DOHH2 (cell line): Measurements from ENCODE around the gene IGF2BP2.

ENCODE experiments used
- H3F3A ChIP-seq: fragments of 200-600 bp; sonication (generic), shearing (Covaris generic); 2 replicates; pipeline ENCODE4 v1.6.0; 2016; ENCODE audit warnings: antibody characterized with exemption, mild to moderate bottlenecking; ENCODE audit not compliant: control insufficient read depth, insufficient read depth
- H3K27ac ChIP-seq: fragments of 200-600 bp; sonication (generic); 2 replicates; pipeline ENCODE4 v1.5.1; 2014; ENCODE audit warnings: low read depth, mild to moderate bottlenecking, low read length, moderate library complexity
- H3K27me3 ChIP-seq: fragments of 200-600 bp; sonication (generic); 2 replicates; pipeline ENCODE4 v1.6.1; 2014; ENCODE audit warnings: mild to moderate bottlenecking, low read length, mixed read lengths; ENCODE audit not compliant: control insufficient read depth
- H3K36me3 ChIP-seq: fragments of 200-600 bp; sonication (generic); 2 replicates; pipeline ENCODE4 v1.6.1; 2014; ENCODE audit warnings: mild to moderate bottlenecking, low read length, moderate library complexity, mixed read lengths; ENCODE audit not compliant: control insufficient read depth
- H3K4me1 ChIP-seq: fragments of 200-600 bp; sonication (generic); 2 replicates; pipeline ENCODE4 v1.6.1; 2014; ENCODE audit warnings: mild to moderate bottlenecking, low read length, mixed read lengths; ENCODE audit not compliant: control insufficient read depth
- H3K4me2 ChIP-seq: fragments of 200-600 bp; sonication (generic); 2 replicates; pipeline ENCODE4 v1.6.0; 2014; ENCODE audit warnings: mild to moderate bottlenecking, low read length, moderate library complexity
- H3K4me3 ChIP-seq: fragments of 200-600 bp; sonication (generic); 2 replicates; pipeline ENCODE4 v1.5.1; 2014; ENCODE audit warnings: mild to moderate bottlenecking, low read length, mixed read lengths
- H3K79me2 ChIP-seq: fragments of 200-600 bp; sonication (generic); 2 replicates; pipeline ENCODE4 v1.6.1; 2014; ENCODE audit warnings: mild to moderate bottlenecking, low read length, mixed read lengths; ENCODE audit not compliant: control insufficient read depth
- H3K9me2 ChIP-seq: fragments of 200-600 bp; sonication (generic); replicated peaks from 2 replicates; pipeline ENCODE4 v1.6.1; 2014; ENCODE audit warnings: mild to moderate bottlenecking, low read length, mixed read lengths; ENCODE audit not compliant: control insufficient read depth
- H3K9me3 ChIP-seq: fragments of 200-600 bp; sonication (generic); 2 replicates; pipeline ENCODE4 v1.6.1; 2014; ENCODE audit warnings: antibody characterized with exemption, low read length, mixed read lengths; ENCODE audit not compliant: control insufficient read depth, insufficient read depth
- H4K20me1 ChIP-seq: fragments of 200-600 bp; sonication (generic); 2 replicates; pipeline ENCODE4 v1.6.0; 2014; ENCODE audit warnings: low read depth, mild to moderate bottlenecking, antibody characterized with exemption, low read length, moderate library complexity; ENCODE audit not compliant: control insufficient read depth, insufficient read depth
- CTCF ChIP-seq: fragments of 200-600 bp; sonication (generic); IDR thresholded peaks from one replicate; pipeline ENCODE4 v1.5.1; 2014; ENCODE audit warnings: antibody characterized with exemption, mild to moderate bottlenecking, low read depth, low read length; ENCODE audit not compliant: poor library complexity, severe bottlenecking
- EZH2phosphoT487 ChIP-seq: fragments of 200-600 bp; sonication (generic); IDR thresholded peaks from 2 replicates; pipeline ENCODE4 v1.6.1; 2017; ENCODE audit warnings: borderline replicate concordance, mild to moderate bottlenecking, antibody characterized with exemption, low read length, moderate library complexity, mixed read lengths

IGF2BP2 gene

GRCh38 chr3:185737740-185738680, 86.8 kb downstream of the IGF2BP2 start:
- Histone ChIP-seq H3K4me2 (no peak overlapping the region), H3K27me3 (no peaks in the 10 kb centered on the region), H3K79me2 (no peaks in the 10 kb centered on the region), H3K27ac (no peak overlapping the region), H3F3A (0 out of 2 replicates have a peak, but pooled peaks cover 3% of the 10 kb centered on the region), H3K9me2 (no peaks in the 10 kb centered on the region), H3K4me3 (no peak overlapping the region), H3K36me3 (no peaks in the 10 kb centered on the region), H3K9me3 (no peaks in the 10 kb centered on the region), H3K4me1 (peaks cover 56% of the 10 kb centered on the region), H4K20me1 (no peaks in the 10 kb centered on the region)
- TF ChIP-seq EZH2phosphoT487 (no peak), CTCF (no peak)

GRCh38 chr3:185737020-185737419, 87.8 kb downstream of the IGF2BP2 start:
- Histone ChIP-seq H3K4me2 (no peak overlapping the region), H3K4me1 (peaks cover 56% of the 10 kb centered on the region), H3F3A (0 out of 2 replicates have a peak, but pooled peaks cover 3% of the 10 kb centered on the region)

GRCh38 chr3:185734725-185735096, 90.1 kb downstream of the IGF2BP2 start:
- H3K4me2 ChIP-seq = no peak overlapping the region
- H3K4me3 ChIP-seq = no peak overlapping the region
- H3K9me3 ChIP-seq = no peaks in the 10 kb centered on the region
- no peaks in the 10 kb centered on the region for H3K9me2 ChIP-seq
- H4K20me1 ChIP-seq = no peaks in the 10 kb centered on the region
- no peaks in the 10 kb centered on the region for H3F3A ChIP-seq
- no peaks in the 10 kb centered on the region for H3K36me3 ChIP-seq
- no peak overlapping the region for H3K27ac ChIP-seq
- no peaks in the 10 kb centered on the region for H3K27me3 ChIP-seq
- H3K79me2 ChIP-seq = no peaks in the 10 kb centered on the region
- TF ChIP-seq CTCF (no peak), EZH2phosphoT487 (no peak)
- peaks cover 42% of the 10 kb centered on the region for H3K4me1 ChIP-seq

More at GRCh38 chr3:185737020-185737419, 87.8 kb downstream of the IGF2BP2 start:
- H3K27ac ChIP-seq = no peak overlapping the region
- no peaks in the 10 kb centered on the region for H3K9me2 ChIP-seq
- no peaks in the 10 kb centered on the region for H3K9me3 ChIP-seq
- no peaks in the 10 kb centered on the region for H3K79me2 ChIP-seq
- H3K36me3 ChIP-seq = no peaks in the 10 kb centered on the region
- H4K20me1 ChIP-seq = no peaks in the 10 kb centered on the region
- no peaks in the 10 kb centered on the region for H3K27me3 ChIP-seq
- H3K4me3 ChIP-seq = no peak overlapping the region
- no peak for TF ChIP-seq EZH2phosphoT487
- TF ChIP-seq CTCF = no peak
